ENCODE measurements around the gene ARHGEF33.

The ARHGEF33 gene

GRCh38 chr2:38960609-38961320 lies 71.1 kb downstream of the ARHGEF33 start:
- no peak for DNase-seq

- DNase-seq = no peak
Observed at GRCh38 chr2:38966006-38966405, 76.3 kb downstream of the ARHGEF33 start.

GRCh38 chr2:38966678-38967077 lies 77.0 kb downstream of the ARHGEF33 start:
- DNase-seq = no peak

- no peak for DNase-seq
Observed at GRCh38 chr2:38968021-38968420, 78.3 kb downstream of the ARHGEF33 start.

GRCh38 chr2:38971377-38971776 lies 81.7 kb downstream of the ARHGEF33 start:
- DNase-seq = no peak

GRCh38 chr2:38973266-38973665 lies 83.6 kb downstream of the ARHGEF33 start:
- DNase-seq = no peak

- no peak for DNase-seq
Observed at GRCh38 chr2:38975042-38975441, 85.4 kb downstream of the ARHGEF33 start.

GRCh38 chr2:38977047-38977446 lies 87.4 kb downstream of the ARHGEF33 start:
- DNase-seq = no peak

- no peak for DNase-seq
Observed at GRCh38 chr2:38978296-38978903, 88.7 kb downstream of the ARHGEF33 start.

GRCh38 chr2:38978908-38979307 lies 89.2 kb downstream of the ARHGEF33 start:
- DNase-seq = no peak

GRCh38 chr2:38981003-38981669 lies 91.5 kb downstream of the ARHGEF33 start:
- no peak for DNase-seq

- no peak for DNase-seq
Observed at GRCh38 chr2:38981670-38982357, 92.1 kb downstream of the ARHGEF33 start.

GRCh38 chr2:38982498-38982897 lies 92.8 kb downstream of the ARHGEF33 start:
- DNase-seq = no peak

GRCh38 chr2:38988716-38989115 lies 99.0 kb downstream of the ARHGEF33 start:
- DNase-seq = no peak

GRCh38 chr2:38991899-38992298 lies 102.2 kb downstream of the ARHGEF33 start:
- no peak for DNase-seq

- no peak for DNase-seq
Observed at GRCh38 chr2:38997781-38998180, 108.1 kb downstream of the ARHGEF33 start.

GRCh38 chr2:39000552-39000951 lies 110.9 kb downstream of the ARHGEF33 start:
- no peak for DNase-seq

- DNase-seq = no peak
Observed at GRCh38 chr2:39007875-39008504, 118.3 kb downstream of the ARHGEF33 start.

- peak; percentile 11 for DNase-seq
Observed at GRCh38 chr2:39008665-39009064, 119.0 kb downstream of the ARHGEF33 start.

GRCh38 chr2:39013871-39014270 lies 124.2 kb downstream of the ARHGEF33 start:
- DNase-seq = no peak

- no peak for DNase-seq
Observed at GRCh38 chr2:39015424-39015823, 125.7 kb downstream of the ARHGEF33 start.

- no peak for DNase-seq
Observed at GRCh38 chr2:39017334-39017733, 127.7 kb downstream of the ARHGEF33 start.

- DNase-seq = no peak
Observed at GRCh38 chr2:39018638-39019037, 129.0 kb downstream of the ARHGEF33 start.
